GM12892 (cell line): ENCODE results near the gene UPP2.

Source experiments
- POLR2A ChIP-seq: IDR thresholded peaks from 2 replicates; pipeline ENCODE4 v1.6.1; 2011; ENCODE audit warnings: low read depth, low read length, control low read depth
- POLR2AphosphoS5 ChIP-seq: IDR thresholded peaks from 2 replicates; pipeline ENCODE4 v1.6.1; 2011; ENCODE audit warnings: low read depth, low read length, control low read depth
- TAF1 ChIP-seq: IDR thresholded peaks from 2 replicates; pipeline ENCODE4 v1.6.1; 2011; ENCODE audit warnings: low read depth, mild to moderate bottlenecking, control low read depth, low read length, borderline replicate concordance

GRCh38 chr2:158104903-158105302, 3.2 kb downstream of the UPP2 start:
- TF ChIP-seq POLR2A, result no peak
- no peak for TF ChIP-seq TAF1
- no peak for TF ChIP-seq POLR2AphosphoS5
